ENCODE measurements around the gene UBA7.
A peak's percentile ranks its signal among the peaks of the same experiment; 100 is the strongest.
"Not testable (repeated sequence)": the region's sequence is repeated elsewhere in the genome, so short reads cannot be mapped to it uniquely, and the experiment has no call there.

The UBA7 gene, protein sequence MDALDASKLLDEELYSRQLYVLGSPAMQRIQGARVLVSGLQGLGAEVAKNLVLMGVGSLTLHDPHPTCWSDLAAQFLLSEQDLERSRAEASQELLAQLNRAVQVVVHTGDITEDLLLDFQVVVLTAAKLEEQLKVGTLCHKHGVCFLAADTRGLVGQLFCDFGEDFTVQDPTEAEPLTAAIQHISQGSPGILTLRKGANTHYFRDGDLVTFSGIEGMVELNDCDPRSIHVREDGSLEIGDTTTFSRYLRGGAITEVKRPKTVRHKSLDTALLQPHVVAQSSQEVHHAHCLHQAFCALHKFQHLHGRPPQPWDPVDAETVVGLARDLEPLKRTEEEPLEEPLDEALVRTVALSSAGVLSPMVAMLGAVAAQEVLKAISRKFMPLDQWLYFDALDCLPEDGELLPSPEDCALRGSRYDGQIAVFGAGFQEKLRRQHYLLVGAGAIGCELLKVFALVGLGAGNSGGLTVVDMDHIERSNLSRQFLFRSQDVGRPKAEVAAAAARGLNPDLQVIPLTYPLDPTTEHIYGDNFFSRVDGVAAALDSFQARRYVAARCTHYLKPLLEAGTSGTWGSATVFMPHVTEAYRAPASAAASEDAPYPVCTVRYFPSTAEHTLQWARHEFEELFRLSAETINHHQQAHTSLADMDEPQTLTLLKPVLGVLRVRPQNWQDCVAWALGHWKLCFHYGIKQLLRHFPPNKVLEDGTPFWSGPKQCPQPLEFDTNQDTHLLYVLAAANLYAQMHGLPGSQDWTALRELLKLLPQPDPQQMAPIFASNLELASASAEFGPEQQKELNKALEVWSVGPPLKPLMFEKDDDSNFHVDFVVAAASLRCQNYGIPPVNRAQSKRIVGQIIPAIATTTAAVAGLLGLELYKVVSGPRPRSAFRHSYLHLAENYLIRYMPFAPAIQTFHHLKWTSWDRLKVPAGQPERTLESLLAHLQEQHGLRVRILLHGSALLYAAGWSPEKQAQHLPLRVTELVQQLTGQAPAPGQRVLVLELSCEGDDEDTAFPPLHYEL

DNA sequence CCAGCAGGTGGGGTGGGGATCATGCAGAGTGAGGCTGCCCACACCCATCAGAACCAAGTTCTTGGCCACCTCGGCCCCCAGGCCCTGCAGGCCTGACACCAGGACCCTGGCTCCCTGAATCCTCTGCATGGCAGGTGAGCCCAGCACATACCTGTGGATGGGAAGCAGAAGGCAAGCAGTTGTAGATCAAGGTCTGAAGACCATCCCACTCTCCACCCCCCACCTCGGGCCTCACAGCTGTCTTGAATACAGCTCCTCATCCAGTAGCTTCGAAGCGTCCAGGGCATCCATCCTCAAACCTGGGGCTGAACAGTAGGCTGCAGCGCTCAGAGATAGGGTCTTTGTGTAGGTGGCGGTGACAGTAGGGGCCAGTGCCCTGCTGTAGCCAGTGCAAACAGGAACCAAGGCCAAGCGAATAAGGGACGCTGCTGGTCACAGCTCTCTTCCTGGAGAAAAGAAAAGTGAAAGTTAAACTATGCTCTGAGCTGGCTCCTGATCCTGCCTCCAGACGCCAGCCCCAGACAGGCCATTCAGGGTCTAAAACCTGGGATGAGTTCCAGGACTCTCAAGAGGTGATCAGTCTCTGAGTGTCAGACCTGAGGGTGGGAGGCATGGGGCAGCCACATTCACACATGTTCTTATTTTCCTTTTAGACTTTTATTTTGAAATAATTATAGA, at the start of gene UBA7:
Gene UBA7 (minus strand): TSS at position 457 of the 678 bp plus-strand sequence. CDS start 166 bp downstream, at position 291.
- peak; percentile 31 for DNase-seq (ENCODE audit: low spot score)

DNA sequence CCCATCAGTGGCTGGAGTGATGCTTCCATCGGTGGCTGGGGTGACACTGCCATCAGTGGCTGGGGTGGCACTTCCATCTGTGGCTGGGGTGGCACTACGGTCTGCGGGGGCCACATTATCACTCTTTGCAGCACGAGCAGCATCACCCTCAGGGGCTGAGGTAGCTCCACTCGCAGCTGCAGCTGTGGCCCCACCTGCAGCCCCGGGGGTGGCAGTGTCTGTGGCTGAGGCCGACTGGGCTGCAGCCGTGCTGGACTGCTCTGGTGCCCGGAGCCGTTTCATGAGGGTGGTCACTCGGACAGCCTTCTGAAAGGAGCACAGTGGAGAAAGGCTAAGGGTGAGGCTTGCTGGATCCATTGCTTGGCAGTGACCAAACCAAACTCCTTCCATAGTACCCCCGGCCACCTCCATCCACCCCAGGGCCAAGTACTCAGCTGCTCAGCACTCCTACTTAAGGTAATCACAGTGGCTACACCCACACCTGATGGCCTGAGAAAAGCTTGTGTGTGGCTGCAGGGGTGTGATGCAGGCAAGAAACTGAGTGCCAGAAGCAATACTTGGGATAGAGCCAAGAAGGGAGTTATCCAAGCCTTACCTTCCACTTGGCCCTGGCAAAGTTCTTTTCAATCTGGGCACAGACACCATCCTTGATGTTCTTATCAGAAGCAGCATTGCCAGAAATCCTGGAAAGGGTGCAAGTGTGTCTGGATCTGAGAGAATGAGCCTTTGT, 46.0 kb upstream of the UBA7 start:
- no peak for DNase-seq (ENCODE audit: low spot score)

DNA sequence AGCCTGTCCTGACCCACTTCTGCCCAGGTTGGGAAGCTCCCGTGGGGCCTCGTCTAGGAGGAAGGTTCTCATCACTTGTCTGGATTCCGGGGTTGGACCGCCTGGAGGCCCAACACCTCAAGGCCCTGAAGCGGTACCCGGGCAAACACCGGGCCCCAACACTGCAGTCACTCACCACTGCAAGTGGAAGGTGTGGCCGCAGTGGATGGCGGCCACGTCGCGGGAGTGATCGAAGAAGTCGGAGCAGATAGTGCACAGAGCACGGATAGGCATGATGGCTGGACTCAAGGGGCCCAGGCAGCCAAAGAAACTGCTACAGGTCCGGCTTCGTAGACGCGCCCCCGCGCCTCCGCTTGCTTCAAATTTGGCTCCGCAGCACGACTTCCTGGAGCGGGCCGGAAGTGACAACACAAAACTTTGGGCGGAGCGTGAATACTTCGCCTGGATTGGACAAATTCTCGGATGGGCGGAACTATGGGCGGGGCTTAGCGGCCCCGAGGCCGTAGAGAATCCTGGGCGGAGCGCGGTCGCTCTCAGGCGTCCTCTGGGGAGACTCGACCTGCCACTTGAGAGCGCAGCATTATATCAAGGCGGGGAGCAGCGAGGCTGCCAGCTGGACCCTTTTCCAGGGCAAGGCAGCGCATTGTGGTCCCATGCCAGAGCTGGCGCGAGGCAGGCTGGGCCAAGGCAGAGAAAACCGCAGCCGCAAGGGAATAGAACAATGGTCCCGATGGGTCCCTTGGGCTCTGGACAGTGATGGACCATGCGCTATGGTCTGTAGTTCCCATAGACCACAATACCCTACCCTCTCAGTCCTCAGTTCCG, 42.6 kb upstream of the UBA7 start, which contains the start of gene TRAIP:
Gene TRAIP (minus strand): TSS at position 384 of the 825 bp plus-strand sequence. CDS start 111 bp downstream, at position 273.
- DNase-seq (ENCODE audit: low spot score): peak; percentile 97

DNA sequence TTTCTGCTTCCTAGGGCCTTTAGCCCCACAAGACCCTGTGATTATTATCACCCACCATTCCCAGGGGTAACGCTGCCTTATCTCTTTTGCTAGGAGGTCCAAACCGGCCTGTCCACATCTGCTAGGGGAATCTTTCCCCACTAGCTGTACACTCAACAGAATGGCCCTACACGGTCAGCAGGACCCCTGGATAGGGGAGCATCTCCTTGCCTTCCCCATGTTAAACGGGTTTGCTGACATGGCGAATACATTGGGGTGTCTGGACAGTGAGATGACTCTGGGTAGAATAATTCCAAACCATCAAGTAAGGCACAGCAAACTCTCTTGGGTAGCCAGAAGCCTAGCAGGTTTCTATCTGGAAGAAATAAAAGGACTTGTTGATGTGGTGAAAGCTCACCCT, 41.9 kb upstream of the UBA7 start:
- no peak for DNase-seq (ENCODE audit: low spot score)

DNA sequence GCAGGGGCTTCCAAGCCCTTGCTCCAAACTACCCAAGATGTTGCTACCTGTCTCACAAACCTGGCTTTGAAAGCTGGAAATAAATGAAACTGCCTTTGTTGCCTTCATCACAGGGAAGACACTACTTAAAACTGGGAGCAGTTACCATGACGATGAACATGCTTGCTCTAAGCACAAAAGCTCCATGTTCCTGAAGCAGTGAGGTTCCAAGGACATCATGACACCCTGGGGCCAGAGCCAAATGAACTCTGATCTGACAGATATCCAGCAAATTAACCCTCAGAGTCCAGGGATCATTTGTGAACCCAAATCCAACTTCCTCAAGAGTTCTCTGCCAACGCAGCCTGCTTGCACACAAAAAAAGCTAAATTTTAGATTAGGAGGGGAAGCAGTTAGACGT, 31.9 kb upstream of the UBA7 start:
- DNase-seq (ENCODE audit: low spot score): no peak

DNA sequence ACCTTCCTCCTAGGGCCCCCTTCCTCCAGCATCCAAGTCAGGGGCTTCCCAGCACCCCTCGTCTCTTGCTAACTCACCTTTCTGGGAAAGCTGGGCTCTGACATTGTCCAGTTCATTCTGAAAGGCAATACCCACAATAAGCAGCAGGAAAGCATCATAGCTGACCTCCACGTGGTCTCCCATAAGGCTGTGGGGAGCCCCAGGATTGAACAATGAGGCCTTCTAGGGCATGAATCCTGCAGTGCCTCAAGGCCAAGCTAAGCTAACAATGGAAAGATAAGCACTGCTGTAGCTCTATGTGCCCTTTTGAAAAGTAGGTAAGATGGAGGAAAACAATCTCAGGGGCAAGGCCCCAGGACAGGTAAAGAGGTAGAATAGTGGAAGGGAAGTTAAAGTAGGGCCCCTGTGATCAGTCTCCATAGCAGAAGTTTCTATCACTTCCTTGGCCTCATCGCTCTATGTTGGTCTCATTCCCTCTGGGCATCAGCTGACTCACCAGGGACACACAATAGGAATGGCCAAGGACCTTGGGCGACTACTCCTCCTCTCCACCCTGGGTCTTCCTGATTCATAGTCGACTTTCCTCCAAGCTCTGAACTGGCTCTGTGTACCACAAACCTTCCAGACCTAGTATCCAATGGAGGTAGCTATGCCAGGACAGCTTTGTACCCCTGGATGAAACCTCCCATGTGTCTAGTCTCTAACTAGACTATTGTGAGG, 30.9 kb upstream of the UBA7 start:
- DNase-seq (ENCODE audit: low spot score): no peak

DNA sequence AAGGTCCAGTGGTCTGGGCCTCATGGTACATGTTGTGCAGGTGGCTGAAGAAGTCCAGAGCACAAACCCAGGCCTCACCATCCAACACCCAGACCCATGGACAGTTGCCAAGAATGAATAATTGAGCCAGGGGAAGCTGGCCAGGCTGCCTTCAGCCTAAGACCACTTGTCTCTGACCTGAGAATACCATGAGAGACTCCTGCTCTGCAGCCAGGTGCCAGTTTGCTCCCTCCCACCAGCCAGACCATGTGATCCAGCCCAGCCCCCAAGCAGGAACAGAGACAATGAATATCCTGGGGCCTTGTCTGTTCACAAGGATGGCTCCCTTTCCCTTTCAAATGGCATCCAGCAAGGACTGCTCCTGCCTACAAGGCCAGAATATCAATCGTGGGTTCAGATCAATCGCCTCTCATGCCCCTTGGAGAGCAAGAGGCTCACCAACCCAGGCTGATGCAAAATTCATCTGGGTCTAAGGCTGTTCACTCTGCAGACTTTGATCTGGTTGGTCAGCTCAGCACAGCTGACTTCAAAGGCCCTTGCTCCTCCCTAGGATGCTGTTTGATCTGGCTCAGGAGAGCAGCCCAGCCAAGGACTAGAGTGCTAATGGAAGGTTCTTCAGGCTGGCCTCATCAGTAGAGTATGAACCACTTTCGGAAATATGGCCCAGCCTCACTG, 29.2 kb upstream of the UBA7 start:
- no peak for DNase-seq (ENCODE audit: low spot score)

DNA sequence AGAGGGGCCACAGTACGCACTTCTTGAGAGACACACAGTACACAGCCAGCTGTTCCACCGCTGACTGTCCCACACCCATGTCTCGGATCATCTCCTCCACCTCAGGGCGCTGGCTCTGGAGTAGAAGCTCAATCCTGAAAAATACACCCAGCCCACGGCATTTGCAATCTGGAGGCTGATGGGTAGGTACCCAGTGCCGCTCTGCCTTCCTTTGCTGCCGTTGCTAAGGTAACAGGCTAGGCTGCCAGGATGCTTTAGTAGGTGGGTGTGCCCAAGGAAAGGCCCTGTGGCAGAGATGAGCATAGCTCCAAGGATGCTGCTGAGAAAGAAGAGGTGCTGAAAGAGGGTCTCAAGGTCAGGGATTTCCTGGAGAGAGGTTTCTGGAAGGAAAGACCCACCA, 28.1 kb upstream of the UBA7 start:
- no peak for DNase-seq (ENCODE audit: low spot score)

DNA sequence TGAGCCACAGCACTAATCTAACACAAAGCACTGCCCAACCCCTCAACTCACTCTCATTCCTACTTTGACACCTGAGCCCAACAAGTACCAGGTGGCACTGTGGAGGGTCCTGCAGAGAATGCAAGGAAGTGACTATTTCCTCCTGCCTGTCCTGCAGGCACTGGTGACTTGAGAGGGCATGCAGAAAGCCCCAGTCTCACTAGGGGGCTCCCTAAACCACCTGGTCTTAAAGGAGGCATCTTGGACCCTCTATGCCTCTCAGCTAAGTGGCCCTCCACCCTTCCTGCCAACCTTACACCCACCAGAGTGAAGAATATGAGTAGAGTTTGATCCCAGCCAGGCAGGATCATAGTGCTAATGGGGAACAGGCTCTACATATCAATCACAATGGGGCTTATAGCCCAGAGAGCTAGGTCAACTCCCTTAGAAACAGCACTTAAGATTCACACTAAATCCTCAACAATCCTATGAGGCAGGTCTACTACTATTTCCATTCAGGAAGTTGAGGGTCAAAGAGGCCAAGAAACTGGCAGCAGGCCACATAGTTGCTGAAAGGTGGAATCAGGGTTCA, 27.5 kb upstream of the UBA7 start:
- DNase-seq (ENCODE audit: low spot score): peak; percentile 6

DNA sequence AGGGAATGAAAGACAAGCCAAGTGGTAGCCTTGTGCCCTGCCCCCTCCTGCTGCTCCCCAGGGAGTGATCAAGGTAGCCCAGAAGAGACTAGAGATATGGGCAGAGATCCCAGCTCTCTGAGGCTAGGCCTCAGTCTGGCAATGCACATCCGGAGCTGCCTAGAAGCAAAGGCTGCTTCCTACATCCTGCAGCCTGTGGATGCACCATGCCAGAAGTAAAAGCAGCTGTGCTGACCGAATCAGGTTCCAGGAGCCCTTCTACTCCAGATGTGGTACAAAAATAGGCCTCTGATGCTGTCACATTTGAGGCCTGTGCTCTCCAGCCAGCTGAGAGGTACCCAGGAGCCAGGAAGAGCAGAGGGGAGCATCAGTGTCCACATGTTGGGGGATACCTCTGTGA, 26.6 kb upstream of the UBA7 start:
- no peak for DNase-seq (ENCODE audit: low spot score)

DNA sequence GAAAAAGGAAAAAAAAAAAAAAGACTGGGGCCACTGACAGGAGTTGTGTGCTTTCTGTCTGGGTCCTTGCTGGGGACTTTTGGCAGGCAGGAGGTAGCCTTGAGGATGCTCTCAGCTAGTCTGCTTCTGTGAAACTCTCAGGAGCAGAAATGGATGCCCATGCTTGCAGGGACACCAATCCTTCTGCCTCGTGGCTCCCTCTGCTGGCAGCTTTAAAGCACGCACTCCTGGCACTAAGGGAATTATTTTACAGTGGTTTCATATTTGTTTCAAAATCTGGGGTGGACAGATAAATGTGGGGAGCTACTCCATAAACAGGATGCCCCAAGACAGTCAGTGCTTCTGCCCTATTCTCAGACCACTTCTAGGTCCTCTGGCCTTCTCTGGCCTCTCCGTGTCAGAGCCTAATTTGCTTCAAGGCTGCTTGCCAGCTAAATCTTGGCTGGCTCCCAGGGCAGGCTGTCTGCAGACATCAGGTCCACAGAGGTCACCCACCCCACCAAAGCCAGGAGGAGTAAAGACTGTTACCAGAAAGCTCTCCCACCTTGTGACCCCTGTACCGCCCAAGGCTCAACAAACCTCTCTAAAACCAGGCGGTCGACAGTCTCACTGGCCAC, 25.5 kb upstream of the UBA7 start:
- DNase-seq (ENCODE audit: low spot score): peak; percentile 79

DNA sequence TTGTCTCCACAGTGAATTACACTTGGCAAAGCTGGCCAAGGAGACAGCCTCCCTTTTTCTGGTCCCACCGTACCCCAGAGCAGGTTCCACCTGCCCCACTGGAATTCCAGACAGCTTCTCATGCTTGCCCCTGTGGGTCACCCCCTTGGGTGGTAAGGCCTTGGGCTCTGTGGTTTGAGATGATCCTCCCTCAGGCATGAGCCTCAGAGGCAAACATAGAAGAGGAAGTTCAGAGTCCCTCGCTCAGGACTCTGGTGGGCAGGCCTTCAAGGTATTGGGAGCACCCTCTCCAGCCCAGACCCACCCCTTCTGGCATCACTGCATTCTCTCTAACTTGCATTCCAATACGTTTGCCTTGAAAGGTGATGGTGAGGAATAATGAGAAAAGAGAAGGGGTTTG, 17.6 kb upstream of the UBA7 start:
- no peak for DNase-seq (ENCODE audit: low spot score)

DNA sequence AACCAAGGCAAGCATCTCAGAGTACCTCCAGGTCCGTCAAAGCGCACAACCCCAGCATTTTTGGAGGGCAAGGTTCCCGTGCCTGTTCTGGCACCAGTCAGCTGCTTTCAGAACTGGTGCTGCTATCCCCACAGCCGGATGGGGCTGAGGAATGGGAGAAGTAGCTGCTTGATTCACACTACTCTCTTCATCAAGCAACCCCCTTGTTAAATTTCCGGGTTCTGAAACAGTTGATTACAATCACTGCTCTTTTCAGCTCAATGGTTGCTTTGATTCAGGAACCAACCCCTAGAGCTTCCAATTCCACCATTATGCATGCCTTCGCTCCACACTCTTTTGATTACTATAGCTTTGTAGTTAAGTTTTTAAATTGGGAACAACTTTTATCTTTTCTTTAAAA, 12.3 kb upstream of the UBA7 start:
- DNase-seq (ENCODE audit: low spot score): no peak

DNA sequence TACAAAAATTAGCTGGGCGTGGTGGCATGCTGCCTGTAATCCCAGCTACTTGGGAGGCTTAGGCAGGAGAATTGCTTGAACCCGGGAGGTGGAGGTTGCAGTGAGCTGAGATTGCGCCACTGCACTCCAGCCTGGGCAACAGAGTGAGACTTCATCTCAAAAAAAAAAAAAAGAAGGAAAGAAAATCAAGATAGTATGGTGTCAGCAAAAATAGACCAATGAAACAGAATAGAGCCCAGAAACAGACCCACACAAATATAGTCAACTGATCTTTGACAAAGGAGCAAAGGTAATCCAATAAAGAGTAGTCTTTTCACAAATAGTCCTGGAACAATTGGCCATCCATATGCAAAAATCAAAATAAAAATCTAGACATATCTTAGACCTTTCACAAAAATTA, 9.4 kb upstream of the UBA7 start:
- DNase-seq (ENCODE audit: low spot score): not testable (repeated sequence)

DNA sequence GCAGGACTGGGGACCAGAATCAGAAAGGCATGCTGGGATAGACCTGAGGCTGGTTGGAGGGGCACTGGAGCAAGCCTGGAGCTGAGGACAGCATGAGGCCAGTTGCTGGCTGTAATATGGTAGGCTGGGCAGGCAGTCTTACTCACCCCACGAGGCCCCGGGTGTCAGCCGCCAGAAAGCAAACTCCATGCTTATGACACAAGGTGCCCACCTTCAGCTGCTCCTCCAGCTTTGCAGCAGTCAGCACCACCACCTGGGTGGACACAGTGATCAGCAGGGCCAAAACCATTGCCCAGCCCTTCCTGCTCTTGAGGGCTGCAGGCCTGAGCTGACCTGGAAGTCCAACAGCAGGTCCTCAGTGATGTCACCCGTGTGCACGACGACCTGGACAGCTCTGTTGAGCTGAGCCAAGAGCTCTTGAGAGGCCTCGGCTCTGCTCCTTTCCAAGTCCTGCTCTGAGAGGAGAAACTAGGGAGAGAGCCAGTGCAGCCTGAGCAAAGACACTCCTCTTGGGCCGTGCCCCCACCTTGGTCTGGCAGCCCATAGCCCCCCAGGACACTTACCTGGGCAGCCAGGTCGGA, 747 bp downstream of the UBA7 start:
- DNase-seq (ENCODE audit: low spot score): no peak

DNA sequence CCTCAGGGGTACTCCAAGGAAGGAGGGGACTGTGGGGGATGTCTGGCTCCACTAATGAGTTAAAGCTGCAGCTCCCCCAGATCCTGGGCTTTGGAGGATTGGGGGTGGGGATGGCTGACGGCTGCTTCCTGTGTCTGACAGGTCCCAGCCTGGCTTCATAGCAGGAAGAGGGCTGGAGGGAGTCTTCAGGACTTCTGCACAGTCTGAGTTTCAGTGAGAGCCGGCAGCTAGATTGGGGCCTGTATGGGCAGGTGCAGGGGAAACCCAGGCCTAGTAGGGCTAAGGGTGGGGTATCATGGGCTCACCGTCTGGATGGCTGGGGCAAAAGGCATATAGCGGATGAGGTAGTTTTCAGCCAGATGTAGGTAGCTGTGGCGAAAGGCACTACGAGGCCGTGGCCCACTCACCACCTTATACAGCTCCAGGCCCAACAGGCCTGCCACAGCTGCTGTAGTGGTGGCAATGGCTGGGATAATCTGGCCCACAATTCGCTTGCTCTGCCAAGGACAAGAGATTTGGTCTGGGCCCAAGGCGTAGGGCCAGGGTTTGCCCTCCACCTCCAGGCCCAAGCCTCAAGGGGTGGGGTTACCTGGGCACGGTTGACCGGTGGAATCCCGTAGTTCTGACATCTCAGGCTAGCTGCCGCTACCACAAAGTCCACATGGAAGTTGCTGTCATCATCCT, 6.2 kb downstream of the UBA7 start:
- no peak for DNase-seq (ENCODE audit: low spot score)

DNA sequence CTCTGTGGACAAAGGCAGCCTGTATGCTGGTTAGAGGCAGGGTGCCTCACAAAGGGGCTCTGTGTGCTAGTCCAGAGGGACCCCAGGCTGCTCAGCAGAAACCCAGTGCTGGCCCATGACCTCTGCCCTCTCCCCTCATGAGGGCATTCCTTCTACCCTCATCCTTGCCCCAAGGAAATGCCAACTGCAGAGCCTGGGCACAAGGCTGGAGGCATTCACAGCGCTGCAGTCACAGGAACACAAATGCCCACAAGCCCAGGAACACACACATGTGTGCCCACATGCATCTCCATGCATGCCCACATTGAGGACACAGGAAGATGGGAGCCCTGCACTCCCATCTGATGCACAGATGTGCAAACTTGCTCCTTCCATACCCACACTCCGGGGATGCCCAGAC, 6.9 kb downstream of the UBA7 start:
- no peak for DNase-seq (ENCODE audit: low spot score)

All from activated CD4-positive, alpha-beta T cell treated with anti-CD3 and anti-CD28 coated beads, Interleukin-2, Interleukin-4, amounts not matched to agents 100 ng/mL and 50 ng/mL, durations not matched to agents 16 hours and 8 hours (primary cell).